GM21576 (cell line): ENCODE data around the gene TXN2.
"Not testable (repeated sequence)": the region's sequence is repeated elsewhere in the genome, so short reads cannot be mapped to it uniquely, and the experiment has no call there.

ENCODE experiments used
- ATAC-seq: cut with Tn5 transposase; IDR thresholded peaks from one replicate; pipeline ENCODE4 v1.9.1; 2021; ENCODE audit warnings: mild to moderate bottlenecking, moderate library complexity; ENCODE audit not compliant: unreplicated experiment

The TXN2 gene, protein sequence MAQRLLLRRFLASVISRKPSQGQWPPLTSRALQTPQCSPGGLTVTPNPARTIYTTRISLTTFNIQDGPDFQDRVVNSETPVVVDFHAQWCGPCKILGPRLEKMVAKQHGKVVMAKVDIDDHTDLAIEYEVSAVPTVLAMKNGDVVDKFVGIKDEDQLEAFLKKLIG

GRCh38 chr22:36481393-36482168 is at the start of gene TXN2:
TSS of gene TXN2 (minus strand) at chr22:36481640. CDS start at chr22:36480837, 803 bp downstream.
- peak; percentile 78 for ATAC-seq

DNA sequence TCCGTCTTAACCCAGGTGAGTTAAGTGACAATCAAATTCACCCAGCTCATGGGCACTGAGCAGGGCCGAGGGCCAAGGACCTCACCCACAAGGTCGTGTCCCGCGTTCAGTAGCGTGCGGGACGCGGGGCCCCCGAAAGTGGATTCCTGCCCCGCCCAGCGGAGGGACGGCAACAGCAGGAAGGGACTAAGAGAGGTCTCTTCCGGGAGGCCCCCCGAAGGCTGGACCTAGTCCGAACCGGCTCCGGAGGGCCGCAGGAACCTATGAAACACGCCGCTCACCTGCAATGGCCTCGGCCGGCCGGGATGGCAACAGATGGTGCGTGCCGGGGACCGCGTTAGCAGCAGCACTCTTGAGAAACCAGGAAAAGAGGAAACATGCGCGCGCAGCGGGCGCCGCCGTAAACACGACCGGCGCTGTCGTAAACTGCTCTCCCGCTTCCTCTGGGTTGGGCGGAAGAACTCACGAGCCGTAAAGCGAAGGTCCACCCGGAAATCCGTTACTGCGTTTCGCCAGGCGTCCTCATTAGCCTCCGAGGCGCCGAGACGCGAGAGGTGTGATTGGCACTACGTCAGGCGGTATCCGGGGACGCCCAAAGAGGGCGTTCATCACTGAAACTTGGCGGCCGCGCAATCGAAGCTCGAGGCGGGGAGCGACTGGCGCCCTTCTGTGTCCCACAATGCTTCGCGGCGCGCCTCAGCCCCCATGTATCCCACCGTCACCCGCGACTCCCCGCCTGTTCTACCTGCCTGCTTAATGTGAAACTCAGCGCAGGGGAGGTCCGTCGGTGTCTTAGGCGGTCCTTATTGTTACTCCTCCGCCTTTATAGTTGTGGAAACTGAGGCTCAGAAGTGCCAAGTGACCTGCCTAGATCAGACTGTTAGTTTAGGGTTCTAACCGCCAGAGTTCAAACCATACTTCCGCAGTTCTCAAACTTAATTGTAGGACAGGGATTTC is 47.6 kb upstream of the TXN2 start, which contains the start of gene EIF3D:
Gene EIF3D (minus strand): TSS at position 372 of the 957 bp plus-strand sequence. CDS start 3,045 bp downstream, outside the sequence.
- ATAC-seq = peak; percentile 88

GRCh38 chr22:36528341-36528740 is 46.9 kb upstream of the TXN2 start:
- no peak for ATAC-seq

GRCh38 chr22:36522662-36523061 is 41.2 kb upstream of the TXN2 start:
- ATAC-seq = no peak

DNA sequence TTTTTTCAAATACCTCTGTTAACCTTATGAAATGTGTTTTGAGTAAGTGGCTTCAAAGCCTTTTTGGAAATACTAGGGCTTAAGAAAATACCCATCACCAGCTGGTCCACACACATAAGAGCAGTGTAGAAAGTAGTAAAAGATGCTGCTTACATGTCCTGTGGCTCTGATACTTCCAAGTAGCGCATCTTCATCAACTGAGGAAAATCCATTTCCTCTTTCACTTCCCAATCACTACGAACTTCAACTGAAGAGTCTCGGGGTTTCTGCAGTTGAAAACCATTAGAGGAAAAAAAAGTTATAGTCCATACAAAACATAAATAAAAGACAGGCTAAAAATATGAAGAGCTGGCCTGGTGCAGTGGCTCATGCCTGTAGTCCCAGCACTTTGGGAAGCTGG is 39.0 kb upstream of the TXN2 start:
- ATAC-seq = no peak

DNA sequence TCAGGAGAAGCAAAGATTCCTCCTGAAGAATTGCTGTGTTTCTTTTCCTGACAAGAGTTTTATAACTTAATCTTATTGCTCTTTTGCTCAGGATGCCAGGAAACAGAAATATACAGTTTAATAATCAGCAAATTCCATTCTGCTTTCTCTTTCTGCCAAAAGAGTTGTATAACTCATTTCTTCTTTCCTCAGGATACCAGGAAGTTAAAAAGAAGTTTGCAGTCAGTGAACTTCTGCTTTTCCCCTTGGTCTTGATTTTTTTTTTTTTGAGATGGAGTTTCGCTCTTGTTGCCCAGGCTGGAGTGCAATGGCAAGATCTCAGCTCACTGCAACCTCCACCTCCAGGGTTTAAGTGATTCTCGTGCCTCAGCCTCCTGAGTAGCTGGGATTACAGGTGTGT is 38.5 kb upstream of the TXN2 start:
- not testable (repeated sequence) for ATAC-seq

DNA sequence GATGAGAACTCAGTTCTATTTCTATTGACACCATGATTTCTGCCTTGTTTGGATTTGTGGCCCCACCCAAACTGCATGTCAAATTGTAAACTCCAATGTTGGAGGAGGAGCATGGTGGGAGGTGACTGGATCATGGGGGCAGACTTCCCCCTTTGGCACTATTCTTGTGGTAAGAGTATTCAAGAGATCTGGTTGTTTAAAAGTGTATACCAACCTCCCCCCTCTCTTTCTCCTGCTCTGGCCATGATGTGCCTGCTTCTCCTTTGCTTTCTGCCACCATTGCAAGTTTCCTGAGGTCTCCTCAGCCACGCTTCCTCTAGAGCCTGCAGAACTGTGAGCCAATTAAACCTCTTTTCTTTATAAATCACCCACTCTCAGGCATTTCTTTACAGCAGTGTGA is 33.3 kb upstream of the TXN2 start:
- no peak for ATAC-seq

DNA sequence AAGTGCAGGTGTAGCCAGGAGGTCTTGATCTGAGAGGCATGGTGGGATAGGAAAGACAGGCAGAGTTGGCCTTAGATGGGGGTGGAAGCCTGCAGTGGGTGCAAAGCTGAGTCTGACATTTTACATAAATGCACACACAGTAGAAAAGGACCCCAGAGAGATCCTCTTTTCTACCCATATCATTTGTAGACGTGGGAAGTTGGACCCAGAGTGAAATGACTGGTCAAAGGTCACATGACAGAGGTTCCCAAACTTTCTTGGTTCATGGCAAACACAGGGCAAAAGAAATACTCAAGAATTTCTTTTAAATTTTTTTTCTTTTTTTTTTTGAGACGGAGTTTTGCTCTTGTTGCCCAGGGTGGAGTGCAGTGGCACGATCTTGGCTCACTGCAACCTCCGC is 31.6 kb upstream of the TXN2 start:
- ATAC-seq = no peak

DNA sequence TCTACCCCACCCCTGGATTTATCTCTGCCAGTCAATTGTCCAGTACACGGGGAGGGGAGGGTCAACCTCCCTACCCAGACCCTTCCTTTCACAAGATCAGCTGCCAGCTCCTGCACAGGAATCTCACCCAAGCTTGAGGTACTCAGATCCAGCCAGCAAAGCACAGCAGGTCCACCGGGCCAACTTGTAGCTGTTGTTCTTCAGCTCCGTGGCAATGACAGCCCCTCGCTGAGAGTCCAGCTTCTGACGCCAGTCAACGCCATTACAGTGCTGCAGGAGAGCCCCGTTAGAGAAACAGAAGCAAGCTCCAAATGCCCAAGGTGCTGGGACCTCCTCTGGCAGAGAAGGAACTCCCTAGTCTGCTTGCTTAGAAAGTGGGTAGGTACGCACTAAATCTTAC is 30.9 kb upstream of the TXN2 start:
- no peak for ATAC-seq

DNA sequence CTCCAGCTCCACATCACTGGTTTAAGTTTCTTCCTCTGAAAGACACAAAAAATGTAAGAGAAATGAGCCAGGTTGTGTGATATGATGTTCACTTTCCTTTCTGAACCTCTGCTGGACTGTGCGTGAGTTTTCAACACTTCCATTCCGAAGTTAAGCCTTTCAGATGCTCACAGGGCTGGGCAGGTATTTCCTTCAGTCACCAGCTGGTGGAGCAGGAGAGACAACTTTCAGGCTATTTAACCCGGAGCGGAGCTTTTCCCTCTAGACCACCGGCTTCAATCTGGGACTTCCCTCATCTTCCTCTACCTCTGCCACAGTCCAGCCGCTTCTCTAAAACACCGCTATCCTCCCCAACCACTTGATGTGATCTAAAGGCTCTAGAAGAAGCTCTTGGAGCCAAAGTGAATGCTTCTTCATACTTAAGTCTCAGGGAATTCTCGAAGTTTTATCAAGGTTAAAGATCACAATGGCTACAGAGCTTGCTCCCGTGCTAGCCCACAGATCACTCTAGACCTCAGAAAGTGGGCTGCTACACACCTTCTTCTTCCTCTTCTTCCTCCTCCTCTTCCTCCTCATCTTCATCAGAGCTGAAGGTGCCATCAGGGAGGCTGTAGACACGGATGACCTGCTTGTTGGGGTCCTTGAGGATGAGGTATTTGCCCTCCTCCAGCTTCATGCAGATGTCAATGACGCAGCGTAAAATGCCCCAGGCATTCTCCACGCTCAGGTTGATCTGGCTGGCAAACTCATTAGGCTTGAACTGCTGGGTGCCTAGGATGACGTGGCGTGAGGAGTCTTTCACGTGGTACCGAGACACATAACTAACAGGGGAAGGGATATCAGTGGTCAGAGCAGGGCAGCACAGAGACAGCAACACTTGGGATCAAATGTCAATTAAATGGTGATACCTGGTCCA is 29.8 kb upstream of the TXN2 start:
- ATAC-seq = no peak

DNA sequence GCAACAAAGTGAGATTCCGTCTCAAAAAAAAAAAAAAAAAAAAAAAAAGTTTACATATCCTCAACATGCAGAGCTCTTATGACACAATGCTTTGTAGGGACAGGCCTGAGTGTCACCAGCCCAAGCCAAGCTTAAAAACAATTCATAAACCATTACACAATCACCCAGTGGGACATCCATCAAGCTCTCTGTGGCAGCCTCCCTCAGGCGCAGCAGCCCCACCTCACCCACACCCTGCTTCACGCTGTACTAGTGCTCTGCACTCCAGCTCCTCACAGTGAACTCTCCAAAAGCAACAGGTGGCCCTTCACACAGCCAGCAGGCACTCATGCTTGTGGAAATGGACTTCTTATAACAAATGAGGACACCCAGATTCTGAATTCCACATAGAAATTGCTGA is 28.9 kb upstream of the TXN2 start:
- no peak for ATAC-seq

DNA sequence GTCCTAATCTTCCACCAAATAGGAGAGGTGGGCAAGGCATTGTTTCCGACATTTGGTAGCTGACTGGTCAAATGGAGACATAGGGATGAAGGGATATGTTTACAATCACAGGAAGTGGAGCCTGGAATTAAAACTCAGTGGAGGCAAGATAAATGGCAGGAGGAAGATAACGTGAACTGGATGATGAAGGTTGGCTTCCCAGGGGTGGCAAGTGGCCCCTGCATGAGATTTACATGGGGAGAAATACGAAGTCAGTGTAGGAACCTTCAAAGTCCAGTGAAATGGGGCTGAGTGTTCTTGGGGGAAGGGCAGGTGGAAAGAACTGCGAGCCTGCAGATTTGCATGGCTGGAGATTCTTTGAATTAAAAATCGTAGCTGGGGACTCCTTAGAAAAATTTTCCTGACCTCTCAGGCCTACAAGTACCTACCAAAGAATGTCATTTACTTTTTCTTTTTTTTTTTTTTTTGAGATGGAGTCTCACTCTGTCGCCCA is 26.1 kb upstream of the TXN2 start:
- no peak for ATAC-seq

DNA sequence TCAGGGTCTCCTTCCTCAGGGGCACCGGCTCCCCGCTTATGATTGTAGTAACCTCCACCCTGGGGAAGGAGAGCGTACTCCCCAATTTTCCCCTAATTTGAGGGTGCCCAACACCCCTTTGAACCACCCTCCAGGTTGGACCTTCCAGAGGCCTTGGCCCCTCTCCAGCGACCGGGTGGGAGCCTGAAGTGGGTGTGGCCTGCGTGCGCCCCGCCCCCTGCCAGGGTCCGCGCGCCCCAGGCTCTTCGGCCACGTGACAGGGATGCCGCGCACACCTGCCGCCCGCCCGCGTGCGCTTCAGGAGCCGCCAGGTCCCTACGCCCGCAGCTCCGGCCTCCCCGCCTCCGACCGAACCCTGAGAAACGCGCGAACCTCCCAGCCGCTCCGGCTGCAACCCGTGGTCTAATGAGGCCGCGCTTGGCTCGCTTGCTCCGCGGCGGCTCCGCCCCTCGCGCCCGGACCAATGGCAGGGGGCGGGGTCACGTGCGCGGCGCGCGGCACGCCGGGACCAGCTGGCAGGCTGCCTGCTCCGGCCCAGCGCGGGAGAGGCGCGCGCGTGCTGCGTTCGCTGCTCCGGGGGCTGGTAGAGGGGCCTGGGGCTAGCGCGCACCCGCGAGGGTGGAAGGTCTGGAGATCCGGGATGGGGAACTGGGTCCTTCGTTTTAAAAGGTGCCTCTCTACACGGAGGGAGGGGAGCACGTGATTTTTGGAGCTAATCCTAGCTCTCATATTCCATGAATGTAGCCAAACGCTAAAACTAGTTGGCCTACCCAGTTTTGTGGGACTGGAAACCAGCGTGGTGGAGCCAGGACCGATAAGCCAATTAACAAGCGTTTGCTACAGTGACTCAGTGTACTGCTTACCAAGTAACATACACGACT is 25.4 kb upstream of the TXN2 start, which contains the start of gene FOXRED2:
Gene FOXRED2 (minus strand): TSS at position 404 of the 881 bp plus-strand sequence. CDS start 618 bp downstream, outside the sequence.
- ATAC-seq = peak; percentile 54

DNA sequence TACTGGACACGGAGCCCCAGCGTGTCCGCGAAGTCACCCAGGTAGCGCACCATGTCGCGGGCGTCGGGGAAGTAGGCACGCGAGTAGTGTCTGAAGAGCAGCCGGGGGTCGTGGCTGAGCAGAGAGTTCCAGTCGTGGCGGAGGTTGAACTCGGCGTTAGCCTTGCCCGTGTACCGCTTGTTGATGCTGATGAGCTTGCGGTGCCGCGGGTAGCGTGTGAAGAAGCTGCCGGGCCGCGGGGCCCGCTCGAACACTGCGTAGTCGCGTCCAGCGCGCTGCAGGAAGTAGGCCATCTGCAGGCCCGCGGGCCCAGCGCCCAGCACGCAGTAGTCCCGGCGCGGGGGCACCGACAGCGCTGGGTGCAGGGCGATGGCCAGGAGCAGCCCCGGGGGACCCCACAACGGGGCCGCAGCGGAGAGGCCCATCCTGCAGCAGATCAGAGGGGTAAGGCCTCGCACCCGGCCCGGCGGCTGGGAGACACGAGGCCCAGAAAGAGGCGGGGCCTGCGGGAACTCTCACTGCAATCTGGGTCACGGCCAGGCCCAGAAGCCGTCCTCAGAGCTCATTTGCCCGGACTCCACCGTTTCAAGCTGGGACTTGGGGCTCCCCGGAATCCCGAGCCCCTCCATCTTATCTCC is 24.7 kb upstream of the TXN2 start:
- ATAC-seq = no peak

- ATAC-seq = no peak
Measured at GRCh38 chr22:36497910-36498665, 16.6 kb upstream of the TXN2 start.

DNA sequence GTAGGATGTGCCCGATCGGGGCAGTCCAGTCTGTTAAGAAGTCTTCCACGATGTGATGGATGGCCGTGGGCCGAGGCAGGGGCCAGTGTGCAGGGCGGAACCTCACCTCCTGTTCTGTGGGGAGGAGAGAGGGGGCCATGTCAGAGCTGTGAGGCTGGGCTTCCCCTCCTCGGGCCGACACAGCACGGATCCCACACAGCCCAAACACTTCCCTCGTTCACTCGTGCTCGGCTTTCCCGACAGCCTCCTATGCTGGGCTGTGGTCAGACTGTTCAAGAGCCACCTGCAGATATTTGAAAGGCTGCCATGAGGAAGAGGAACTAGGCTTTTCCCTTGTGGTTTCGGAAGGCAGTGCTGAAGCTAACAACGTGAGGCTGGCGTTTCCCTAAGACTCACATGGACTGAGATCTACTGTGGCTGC is 12.3 kb upstream of the TXN2 start:
- peak; percentile 67 for ATAC-seq

GRCh38 chr22:36492109-36492508 is 10.7 kb upstream of the TXN2 start:
- no peak for ATAC-seq

- no peak for ATAC-seq
Measured at GRCh38 chr22:36491155-36491554, 9.7 kb upstream of the TXN2 start.
